Suprapubic skin (tissue), 4 donors: ENCODE data around the gene CD300A. TPM values are rescaled to one million over a fixed set of nuclear protein-coding genes. Genes with fewer than 3 reads are reported as not detected.

ENCODE experiments used
- DNase-seq, 2 donors: peaks; one replicate each; pipeline ENCODE4 v3.0.0-alpha.2; 2019; ENCODE audit warnings: low spot score in 2 of 2
- H3K27ac ChIP-seq: fragments of 200-600 bp; sonication (generic); one replicate; pipeline ENCODE4 v1.5.1; 2019
- H3K27me3 ChIP-seq: fragments of 200-600 bp; sonication (generic); one replicate; pipeline ENCODE4 v1.5.1; 2019
- H3K36me3 ChIP-seq: fragments of 200-600 bp; sonication (generic); one replicate; pipeline ENCODE4 v1.5.1; 2019
- H3K4me1 ChIP-seq: fragments of 200-600 bp; sonication (generic); one replicate; pipeline ENCODE4 v1.5.1; 2019
- H3K4me3 ChIP-seq: fragments of 200-600 bp; sonication (generic); one replicate; pipeline ENCODE4 v1.5.1; 2019; ENCODE audit warnings: mild to moderate bottlenecking
- H3K9me3 ChIP-seq: fragments of 200-600 bp; sonication (generic); one replicate; pipeline ENCODE4 v1.5.1; 2019
- EP300 ChIP-seq: sonication (generic); formaldehyde crosslinking; IDR thresholded peaks from one replicate; pipeline ENCODE4 v1.6.1; 2017; ENCODE audit warnings: antibody characterized with exemption
- POLR2A ChIP-seq, 2 donors: fragments of 450-650 bp; IDR thresholded peaks; one replicate each; pipeline ENCODE4 v1.6.1; 2017; ENCODE audit warnings: antibody characterized with exemption in 2 of 2, mild to moderate bottlenecking in 2 of 2, moderate library complexity in 2 of 2
- POLR2AphosphoS5 ChIP-seq, 3 donors: sonication (generic); formaldehyde crosslinking; IDR thresholded peaks; one replicate each; pipeline ENCODE4 v1.6.1; 2017; ENCODE audit warnings: antibody characterized with exemption in 3 of 3
- WGBS: methylation state at CpG from one replicate; pipeline ENCODE4 v1.1.5; 2018; 5-methylcytosine and 5-hydroxymethylcytosine counted together
- total RNA-seq, 4 donors: library from RNA; depleted of rRNA; stranded (reverse); fragments of >200 nt; gene quantifications; one replicate each; pipeline ENCODE4 v1.1.0, GENCODE V29; 2016
- TF ChIP-seq, protein P1 (sequence below), 2 donors: fragments of 200-600 bp in 1 of 2; fragments of 450-650 bp in 1 of 2; sonication (generic) in 1 of 2; IDR thresholded peaks; one replicate each; pipeline ENCODE4 v1.5.1; 2016 to 2019; ENCODE audit warnings: antibody characterized with exemption in 2 of 2, mild to moderate bottlenecking in 1 of 2, moderate library complexity in 1 of 2

Gene CD300A
- total RNA-seq, 4 donors from 2014 or later = 1.4 to 6.3 (median 2.9) TPM

- TF ChIP-seq, protein P1, sequence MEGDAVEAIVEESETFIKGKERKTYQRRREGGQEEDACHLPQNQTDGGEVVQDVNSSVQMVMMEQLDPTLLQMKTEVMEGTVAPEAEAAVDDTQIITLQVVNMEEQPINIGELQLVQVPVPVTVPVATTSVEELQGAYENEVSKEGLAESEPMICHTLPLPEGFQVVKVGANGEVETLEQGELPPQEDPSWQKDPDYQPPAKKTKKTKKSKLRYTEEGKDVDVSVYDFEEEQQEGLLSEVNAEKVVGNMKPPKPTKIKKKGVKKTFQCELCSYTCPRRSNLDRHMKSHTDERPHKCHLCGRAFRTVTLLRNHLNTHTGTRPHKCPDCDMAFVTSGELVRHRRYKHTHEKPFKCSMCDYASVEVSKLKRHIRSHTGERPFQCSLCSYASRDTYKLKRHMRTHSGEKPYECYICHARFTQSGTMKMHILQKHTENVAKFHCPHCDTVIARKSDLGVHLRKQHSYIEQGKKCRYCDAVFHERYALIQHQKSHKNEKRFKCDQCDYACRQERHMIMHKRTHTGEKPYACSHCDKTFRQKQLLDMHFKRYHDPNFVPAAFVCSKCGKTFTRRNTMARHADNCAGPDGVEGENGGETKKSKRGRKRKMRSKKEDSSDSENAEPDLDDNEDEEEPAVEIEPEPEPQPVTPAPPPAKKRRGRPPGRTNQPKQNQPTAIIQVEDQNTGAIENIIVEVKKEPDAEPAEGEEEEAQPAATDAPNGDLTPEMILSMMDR (IDR thresholded peaks at IDR 0.05) = no peak
- TF ChIP-seq POLR2A (IDR thresholded peaks at IDR 0.05) (no peak), POLR2AphosphoS5 (IDR thresholded peaks at IDR 0.05) (no peak), EP300 (no peak)
- no peak overlapping the region for H3K27ac ChIP-seq
- peaks cover 48% of the 10 kb centered on the region for H3K4me1 ChIP-seq
These were observed 16.2 kb upstream of the CD300A start for GRCh38 chr17:74450231-74450630.

GRCh38 chr17:74450925-74451403 is 15.5 kb upstream of the CD300A start:
- peaks cover 48% of the 10 kb centered on the region for H3K4me1 ChIP-seq
- 78% methylated on average over 11 of the region's 13 CpGs for WGBS
- TF ChIP-seq, protein P1 (IDR thresholded peaks at IDR 0.05) = no peak
- TF ChIP-seq POLR2AphosphoS5 (IDR thresholded peaks at IDR 0.05) (no peak), EP300 (no peak), POLR2A (IDR thresholded peaks at IDR 0.05) (no peak)

More at GRCh38 chr17:74450231-74450630, 16.2 kb upstream of the CD300A start:
- Histone ChIP-seq H3K36me3 (no peaks in the 10 kb centered on the region), H3K27me3 (no peaks in the 10 kb centered on the region), H3K4me3 (no peak overlapping the region), H3K9me3 (no peaks in the 10 kb centered on the region)
- WGBS = 94% methylated on average over 3 of the region's 3 CpGs
- DNase-seq = no peak

GRCh38 chr17:74451557-74451956 is 14.9 kb upstream of the CD300A start:
- Histone ChIP-seq H3K4me3 (no peak overlapping the region), H3K27me3 (no peaks in the 10 kb centered on the region), H3K36me3 (no peaks in the 10 kb centered on the region), H3K9me3 (no peaks in the 10 kb centered on the region), H3K27ac (no peak overlapping the region), H3K4me1 (peaks cover 42% of the 10 kb centered on the region)
- WGBS = 85% methylated on average over 5 of the region's 6 CpGs
- TF ChIP-seq EP300 (no peak), POLR2A (IDR thresholded peaks at IDR 0.05) (no peak), POLR2AphosphoS5 (IDR thresholded peaks at IDR 0.05) (no peak)
- TF ChIP-seq, protein P1 (IDR thresholded peaks at IDR 0.05) = no peak
- no peak for DNase-seq

More at GRCh38 chr17:74450925-74451403, 15.5 kb upstream of the CD300A start:
- H3K4me3 ChIP-seq = no peak overlapping the region
- no peak for DNase-seq
- H3K9me3 ChIP-seq = no peaks in the 10 kb centered on the region
- no peaks in the 10 kb centered on the region for H3K36me3 ChIP-seq
- no peak overlapping the region for H3K27ac ChIP-seq
- H3K27me3 ChIP-seq = no peaks in the 10 kb centered on the region

DNA sequence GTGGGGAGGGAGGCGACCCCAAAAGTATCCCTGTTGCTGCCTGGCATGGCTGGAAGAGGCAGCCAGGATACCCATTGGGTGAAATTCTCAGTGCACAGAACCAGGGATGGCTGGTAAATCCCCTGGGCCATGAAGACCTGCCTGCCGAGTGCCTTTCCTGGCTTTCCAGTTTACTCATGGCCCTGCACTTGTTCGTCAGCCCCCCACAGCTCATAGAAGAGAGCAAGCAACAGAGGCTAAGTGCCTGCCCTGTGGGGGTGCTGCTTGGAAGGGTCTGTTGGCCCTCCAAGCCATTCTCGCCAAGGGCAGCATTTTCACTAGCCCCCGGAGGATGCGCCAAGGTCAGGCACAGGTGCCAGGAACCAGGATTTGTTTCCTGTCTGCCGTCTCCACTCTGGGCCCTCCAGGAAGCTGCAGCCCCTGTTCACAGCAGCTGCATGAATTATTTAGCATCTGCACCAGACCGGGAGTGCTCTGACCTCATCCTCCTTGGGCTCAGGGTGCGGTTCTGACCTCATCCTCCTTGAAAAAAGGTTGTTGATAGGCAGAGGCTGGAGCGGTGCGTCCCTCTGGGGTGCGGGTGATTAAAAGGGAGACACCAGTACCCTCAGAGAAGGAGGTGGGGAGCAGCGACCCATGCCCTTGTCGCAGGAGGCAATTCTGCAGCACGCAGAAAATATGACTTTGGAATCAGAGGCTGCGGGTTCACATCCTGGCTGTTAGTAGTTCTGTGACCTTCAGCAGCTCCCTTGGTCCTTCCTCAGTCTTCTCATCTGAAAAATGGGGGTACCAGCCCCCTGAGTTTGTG is 14.2 kb upstream of the CD300A start:
- H3K36me3 ChIP-seq = no peaks in the 10 kb centered on the region
- DNase-seq = no peak
- H3K27me3 ChIP-seq = no peaks in the 10 kb centered on the region
- H3K4me1 ChIP-seq = peaks cover 41% of the 10 kb centered on the region
- 46% methylated on average over 16 of the region's 16 CpGs for WGBS
- TF ChIP-seq POLR2AphosphoS5 (IDR thresholded peaks at IDR 0.05) (no peak), EP300 (no peak), POLR2A (IDR thresholded peaks at IDR 0.05) (no peak)
- TF ChIP-seq, protein P1 (IDR thresholded peaks at IDR 0.05) = no peak
- H3K4me3 ChIP-seq = no peak overlapping the region
- no peaks in the 10 kb centered on the region for H3K9me3 ChIP-seq
- peak overlapping the region; percentile 1 for H3K27ac ChIP-seq
